Osteocyte (in vitro differentiated cells): ENCODE measurements around the gene GLOD5. TPM values are rescaled to one million over a fixed set of nuclear protein-coding genes. Genes with fewer than 3 reads are reported as not detected.

Source experiments
- DNase-seq: peaks from one replicate; pipeline ENCODE4 v3.0.0; 2021; ENCODE audit warnings: mixed read lengths; ENCODE audit not compliant: unreplicated experiment; ENCODE audit errors: extremely low spot score
- H3K27ac Mint-ChIP-seq: one replicate; pipeline ENCODE4 v1.8.0; 2021; ENCODE audit warnings: mild to moderate bottlenecking, mixed read lengths; ENCODE audit not compliant: unreplicated experiment
- H3K27me3 Mint-ChIP-seq: one replicate; pipeline ENCODE4 v1.8.0; 2021; ENCODE audit warnings: mixed read lengths; ENCODE audit not compliant: unreplicated experiment
- H3K36me3 Mint-ChIP-seq: one replicate; pipeline ENCODE4 v1.8.0; 2021; ENCODE audit warnings: mixed read lengths; ENCODE audit not compliant: unreplicated experiment
- H3K4me1 Mint-ChIP-seq: one replicate; pipeline ENCODE4 v1.8.0; 2021; ENCODE audit warnings: mixed read lengths; ENCODE audit not compliant: unreplicated experiment
- H3K4me3 Mint-ChIP-seq: one replicate; pipeline ENCODE4 v1.8.0; 2021; ENCODE audit warnings: mild to moderate bottlenecking, moderate library complexity, mixed read lengths; ENCODE audit not compliant: unreplicated experiment
- H3K9me3 Mint-ChIP-seq: one replicate; pipeline ENCODE4 v1.8.0; 2021; ENCODE audit warnings: mixed read lengths; ENCODE audit not compliant: unreplicated experiment
- total RNA-seq: library from RNA; stranded (reverse); gene quantifications from 2 replicates; pipeline ENCODE4 v1.2.1, GENCODE V29; 2021
- TF ChIP-seq, protein P1 (sequence below): fragments of 200-600 bp; sonication (generic); IDR thresholded peaks from 2 replicates; pipeline ENCODE4 v1.5.0; 2021; ENCODE audit warnings: antibody characterized with exemption, mild to moderate bottlenecking, moderate library complexity

GLOD5 gene
- total RNA-seq, 1 donor from 2014 or later, result not detected

DNA sequence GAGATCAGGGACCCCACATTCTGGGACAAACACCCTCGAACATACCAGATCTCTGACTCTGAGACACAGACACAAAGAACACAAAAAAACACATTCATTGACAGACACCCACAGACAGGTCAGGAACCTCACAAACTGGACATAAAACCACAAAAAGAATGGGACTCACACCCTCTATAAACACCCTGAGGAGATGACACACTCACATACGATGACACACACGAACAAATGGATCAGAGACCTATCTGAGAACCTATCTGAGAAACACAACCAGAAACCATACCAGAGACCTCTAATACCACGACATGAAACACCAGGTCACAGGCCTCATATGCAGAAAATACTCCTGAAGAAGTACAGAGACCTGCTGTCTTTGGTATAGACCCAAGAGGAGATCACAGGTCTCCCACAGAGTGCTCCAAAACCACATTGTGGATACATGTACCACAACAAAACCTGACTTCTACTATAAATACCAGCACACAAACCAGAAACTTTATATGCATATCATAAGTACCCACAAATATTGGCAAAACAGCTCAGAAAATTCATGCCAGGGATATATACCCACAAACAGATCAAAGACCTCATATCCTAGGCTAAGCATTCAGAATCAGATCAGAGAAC is 45.6 kb upstream of the GLOD5 start:
- no peak for DNase-seq
- H3K27me3 Mint-ChIP-seq, result no peaks in the 10 kb centered on the region
- TF ChIP-seq, protein P1, sequence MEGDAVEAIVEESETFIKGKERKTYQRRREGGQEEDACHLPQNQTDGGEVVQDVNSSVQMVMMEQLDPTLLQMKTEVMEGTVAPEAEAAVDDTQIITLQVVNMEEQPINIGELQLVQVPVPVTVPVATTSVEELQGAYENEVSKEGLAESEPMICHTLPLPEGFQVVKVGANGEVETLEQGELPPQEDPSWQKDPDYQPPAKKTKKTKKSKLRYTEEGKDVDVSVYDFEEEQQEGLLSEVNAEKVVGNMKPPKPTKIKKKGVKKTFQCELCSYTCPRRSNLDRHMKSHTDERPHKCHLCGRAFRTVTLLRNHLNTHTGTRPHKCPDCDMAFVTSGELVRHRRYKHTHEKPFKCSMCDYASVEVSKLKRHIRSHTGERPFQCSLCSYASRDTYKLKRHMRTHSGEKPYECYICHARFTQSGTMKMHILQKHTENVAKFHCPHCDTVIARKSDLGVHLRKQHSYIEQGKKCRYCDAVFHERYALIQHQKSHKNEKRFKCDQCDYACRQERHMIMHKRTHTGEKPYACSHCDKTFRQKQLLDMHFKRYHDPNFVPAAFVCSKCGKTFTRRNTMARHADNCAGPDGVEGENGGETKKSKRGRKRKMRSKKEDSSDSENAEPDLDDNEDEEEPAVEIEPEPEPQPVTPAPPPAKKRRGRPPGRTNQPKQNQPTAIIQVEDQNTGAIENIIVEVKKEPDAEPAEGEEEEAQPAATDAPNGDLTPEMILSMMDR, result no peak
- peaks cover 4% of the 10 kb centered on the region for H3K9me3 Mint-ChIP-seq
- no peak overlapping the region for H3K27ac Mint-ChIP-seq
- H3K4me3 Mint-ChIP-seq, result no peak overlapping the region
- no peaks in the 10 kb centered on the region for H3K36me3 Mint-ChIP-seq
- H3K4me1 Mint-ChIP-seq, result peaks cover 12% of the 10 kb centered on the region

- Mint-ChIP-seq H3K4me1 (peaks cover 7% of the 10 kb centered on the region), H3K27ac (no peak overlapping the region), H3K27me3 (no peaks in the 10 kb centered on the region), H3K36me3 (no peaks in the 10 kb centered on the region), H3K9me3 (no peaks in the 10 kb centered on the region), H3K4me3 (no peak overlapping the region)
- TF ChIP-seq, protein P1, result no peak
- no peak for DNase-seq
Measured at GRCh38 chrX:48719958-48720357, 41.6 kb upstream of the GLOD5 start.

- H3K27me3 Mint-ChIP-seq, result no peaks in the 10 kb centered on the region
- no peak overlapping the region for H3K4me3 Mint-ChIP-seq
- peaks cover 3% of the 10 kb centered on the region for H3K4me1 Mint-ChIP-seq
- H3K36me3 Mint-ChIP-seq, result no peaks in the 10 kb centered on the region
- no peak for DNase-seq
- no peak overlapping the region for H3K27ac Mint-ChIP-seq
- no peaks in the 10 kb centered on the region for H3K9me3 Mint-ChIP-seq
- TF ChIP-seq, protein P1, result no peak
Measured at GRCh38 chrX:48720577-48721250, 40.8 kb upstream of the GLOD5 start.

DNA sequence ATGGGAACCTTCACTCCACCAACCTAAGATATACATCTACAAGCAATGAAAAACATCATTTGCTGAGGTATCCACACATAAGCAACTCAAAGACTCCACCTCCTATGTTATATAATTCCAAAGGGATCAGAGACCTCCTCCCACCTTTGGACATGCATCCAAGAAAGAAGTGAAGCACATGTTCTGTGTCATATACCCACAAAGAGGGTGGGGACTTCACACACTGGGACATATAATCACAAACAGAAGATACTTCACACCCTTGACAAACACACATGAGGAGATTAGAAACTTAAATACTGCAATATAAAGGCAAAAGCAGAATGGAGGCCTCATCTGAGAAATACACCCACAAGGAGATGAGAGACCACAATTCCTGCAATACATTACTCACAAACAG is 39.6 kb upstream of the GLOD5 start:
- no peaks in the 10 kb centered on the region for H3K9me3 Mint-ChIP-seq
- H3K4me1 Mint-ChIP-seq, result no peaks in the 10 kb centered on the region
- TF ChIP-seq, protein P1, result no peak
- H3K27me3 Mint-ChIP-seq, result no peaks in the 10 kb centered on the region
- no peak for DNase-seq
- no peak overlapping the region for H3K27ac Mint-ChIP-seq
- H3K36me3 Mint-ChIP-seq, result no peaks in the 10 kb centered on the region
- H3K4me3 Mint-ChIP-seq, result no peak overlapping the region

DNA sequence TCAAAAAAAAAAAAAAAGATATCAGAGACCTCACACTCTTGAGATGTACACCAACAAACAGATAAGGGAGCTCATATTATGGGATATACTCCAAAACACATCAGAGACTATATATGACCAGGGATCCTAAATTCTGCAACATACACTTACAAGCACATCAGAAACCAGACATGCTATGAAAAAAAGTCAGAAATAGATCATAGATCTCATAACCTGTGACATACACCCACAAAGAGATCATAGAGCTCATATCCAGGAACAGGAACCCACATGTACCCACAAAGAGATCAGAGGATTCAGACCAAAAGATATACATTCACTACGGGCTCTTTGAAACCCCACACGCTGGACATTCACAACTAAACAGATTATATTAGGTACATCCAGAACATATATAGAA is 35.0 kb upstream of the GLOD5 start:
- Mint-ChIP-seq H3K27me3 (no peaks in the 10 kb centered on the region), H3K36me3 (no peaks in the 10 kb centered on the region)

More for the DNA sequence above, 35.0 kb upstream of the GLOD5 start:
- Mint-ChIP-seq H3K9me3 (peaks cover 15% of the 10 kb centered on the region), H3K4me1 (no peaks in the 10 kb centered on the region), H3K4me3 (no peak overlapping the region), H3K27ac (no peak overlapping the region)
- no peak for DNase-seq
- TF ChIP-seq, protein P1, result no peak
